ENCODE measurements around the gene QRICH2. TPM values are rescaled to one million over a fixed set of nuclear protein-coding genes. Genes with fewer than 3 reads are reported as not detected.

Gene QRICH2
- total and polyA plus RNA-seq, 5 donors, result 1.9 to 2.5 (median 2.1) TPM

GRCh38 chr17:76345377-76345974 is 37.4 kb upstream of the QRICH2 start:
- ATAC-seq (no peak), DNase-seq (no peak)
- H3K27ac ChIP-seq (ENCODE audit: low read length), result no peak overlapping the region
- H3K4me3 ChIP-seq (ENCODE audit: low read length), result no peak overlapping the region
- no peaks in the 10 kb centered on the region for H3K9me3 ChIP-seq (ENCODE audit: control insufficient read depth, low read length)
- H3K27me3 ChIP-seq (ENCODE audit: control insufficient read depth, insufficient read depth), result no peaks in the 10 kb centered on the region
- intact Hi-C loops (cut with DNase I), result no loop called here
- no peaks in the 10 kb centered on the region for H3K4me1 ChIP-seq (ENCODE audit: control insufficient read depth, insufficient read depth, low read length)
- 92% methylated on average over 14 of the region's 14 CpGs for WGBS

- H3K27me3 ChIP-seq (ENCODE audit: control insufficient read depth, insufficient read depth), result no peaks in the 10 kb centered on the region
- H3K9me3 ChIP-seq (ENCODE audit: control insufficient read depth, low read length), result no peaks in the 10 kb centered on the region
- ATAC-seq, result no peak
- no peak for DNase-seq
- WGBS, result 92% methylated on average over 7 of the region's 7 CpGs
- no peak overlapping the region for H3K27ac ChIP-seq (ENCODE audit: low read length)
- H3K4me1 ChIP-seq (ENCODE audit: control insufficient read depth, insufficient read depth, low read length), result no peaks in the 10 kb centered on the region
- intact Hi-C loops (cut with DNase I), result no loop called here
- H3K4me3 ChIP-seq (ENCODE audit: low read length), result no peak overlapping the region
Observed at GRCh38 chr17:76343106-76343505, 35.0 kb upstream of the QRICH2 start.

GRCh38 chr17:76341301-76341700 is 33.2 kb upstream of the QRICH2 start:
- H3K27me3 ChIP-seq (ENCODE audit: control insufficient read depth, insufficient read depth), result no peaks in the 10 kb centered on the region
- ATAC-seq (no peak), DNase-seq (no peak)
- H3K27ac ChIP-seq (ENCODE audit: low read length), result no peak overlapping the region
- H3K4me3 ChIP-seq (ENCODE audit: low read length), result no peak overlapping the region
- 95% methylated on average over 6 of the region's 6 CpGs for WGBS
- intact Hi-C loops (cut with DNase I), result no loop called here
- no peaks in the 10 kb centered on the region for H3K9me3 ChIP-seq (ENCODE audit: control insufficient read depth, low read length)
- no peaks in the 10 kb centered on the region for H3K4me1 ChIP-seq (ENCODE audit: control insufficient read depth, insufficient read depth, low read length)

DNA sequence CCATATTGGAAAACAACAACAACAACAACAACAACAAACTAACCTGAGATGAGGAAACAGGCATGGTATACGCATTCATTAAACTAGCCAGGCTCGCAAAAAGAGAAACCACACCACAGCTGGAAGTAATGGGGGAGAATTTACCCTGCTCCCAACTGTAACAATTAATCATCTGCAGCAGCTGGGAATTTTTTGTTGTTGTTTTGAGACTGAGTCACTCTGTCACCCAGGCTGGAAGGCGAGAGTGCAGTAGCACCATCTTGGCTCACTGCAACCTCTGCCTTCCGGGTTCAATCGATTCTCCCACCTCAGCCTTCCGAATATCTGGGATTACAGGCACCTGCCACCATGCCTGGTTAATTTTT is 29.3 kb upstream of the QRICH2 start:
- intact Hi-C loops (cut with DNase I), result no loop called here
- H3K4me3 ChIP-seq (ENCODE audit: low read length), result no peak overlapping the region
- no peak overlapping the region for H3K27ac ChIP-seq (ENCODE audit: low read length)
- 93% methylated on average over 6 of the region's 6 CpGs for WGBS
- H3K9me3 ChIP-seq (ENCODE audit: control insufficient read depth, low read length), result no peaks in the 10 kb centered on the region
- no peaks in the 10 kb centered on the region for H3K4me1 ChIP-seq (ENCODE audit: control insufficient read depth, insufficient read depth, low read length)
- no peak for DNase-seq
- no peak for ATAC-seq
- H3K27me3 ChIP-seq (ENCODE audit: control insufficient read depth, insufficient read depth), result no peaks in the 10 kb centered on the region

GRCh38 chr17:76336756-76337412 is 28.8 kb upstream of the QRICH2 start:
- ATAC-seq, result no peak
- Histone ChIP-seq H3K27me3 (ENCODE audit: control insufficient read depth, insufficient read depth) (no peaks in the 10 kb centered on the region), H3K4me3 (ENCODE audit: low read length) (no peak overlapping the region), H3K27ac (ENCODE audit: low read length) (no peak overlapping the region), H3K4me1 (ENCODE audit: control insufficient read depth, insufficient read depth, low read length) (no peaks in the 10 kb centered on the region), H3K9me3 (ENCODE audit: control insufficient read depth, low read length) (no peaks in the 10 kb centered on the region)
- 80% methylated on average over 7 of the region's 7 CpGs for WGBS
- no peak for DNase-seq
- intact Hi-C loops (cut with DNase I), result no loop called here

DNA sequence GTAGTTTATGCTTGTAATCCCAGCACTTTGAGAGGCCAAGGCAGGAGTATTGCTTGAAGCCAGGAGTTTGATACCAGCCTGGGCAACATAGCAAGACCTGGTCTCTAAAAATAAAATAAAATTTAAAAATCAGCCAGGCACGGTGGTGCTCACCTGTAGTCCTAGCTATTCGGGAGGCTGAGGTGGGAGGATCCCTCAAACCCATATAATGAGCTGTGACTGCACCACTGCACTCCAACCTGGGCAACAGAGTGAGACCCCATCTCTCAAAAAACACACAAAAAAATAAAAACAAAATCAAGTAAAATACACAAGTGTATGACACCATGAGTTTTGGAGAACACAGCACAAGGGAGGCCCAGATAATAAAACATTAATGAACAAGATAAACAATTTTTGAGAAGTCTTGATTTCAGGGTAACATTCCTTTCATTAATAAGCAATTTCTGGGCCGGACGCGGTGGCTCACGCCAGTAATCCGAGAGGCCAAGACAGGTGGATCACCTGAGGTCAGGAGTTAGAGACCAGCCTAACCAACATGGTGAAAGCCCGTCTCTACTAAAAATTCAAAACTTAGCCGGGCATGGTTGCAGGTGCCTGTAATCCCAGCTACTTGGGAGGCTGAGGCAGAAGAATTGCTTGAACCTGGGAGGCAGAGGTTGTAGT is 27.8 kb upstream of the QRICH2 start:
- intact Hi-C loops (cut with DNase I), result no loop called here
- Histone ChIP-seq H3K27ac (ENCODE audit: low read length) (no peak overlapping the region), H3K27me3 (ENCODE audit: control insufficient read depth, insufficient read depth) (no peaks in the 10 kb centered on the region), H3K9me3 (ENCODE audit: control insufficient read depth, low read length) (no peaks in the 10 kb centered on the region), H3K4me1 (ENCODE audit: control insufficient read depth, insufficient read depth, low read length) (no peaks in the 10 kb centered on the region), H3K4me3 (ENCODE audit: low read length) (no peak overlapping the region)
- no peak for ATAC-seq
- WGBS, result 97% methylated on average over 9 of the region's 9 CpGs
- no peak for DNase-seq

- no peak for DNase-seq
- intact Hi-C loops (cut with DNase I), result no loop called here
- 73% methylated on average over 11 of the region's 11 CpGs for WGBS
Observed at GRCh38 chr17:76333673-76334505, 25.8 kb upstream of the QRICH2 start.

DNA sequence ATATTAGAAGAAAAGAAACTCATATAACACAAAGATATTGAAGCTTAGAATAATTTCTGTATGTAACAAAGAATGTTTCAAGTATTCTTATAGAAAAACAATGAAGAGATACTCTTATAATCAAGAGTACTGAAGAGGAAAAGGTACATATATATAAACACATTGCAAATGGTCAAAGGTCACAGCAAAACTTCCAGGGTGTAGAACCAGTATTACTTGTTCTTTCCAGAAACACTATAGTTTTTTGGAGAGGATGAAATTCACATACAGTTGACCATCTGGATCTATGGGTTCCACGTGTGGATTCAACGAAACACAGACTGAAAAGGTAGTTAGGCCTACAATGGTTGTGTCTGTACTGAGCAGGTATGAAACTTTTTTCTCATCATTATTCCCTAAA is 23.0 kb upstream of the QRICH2 start:
- ATAC-seq (no peak), DNase-seq (no peak)
- H3K27me3 ChIP-seq (ENCODE audit: control insufficient read depth, insufficient read depth), result no peaks in the 10 kb centered on the region
- H3K27ac ChIP-seq (ENCODE audit: low read length), result no peak overlapping the region
- no peaks in the 10 kb centered on the region for H3K4me1 ChIP-seq (ENCODE audit: control insufficient read depth, insufficient read depth, low read length)
- H3K9me3 ChIP-seq (ENCODE audit: control insufficient read depth, low read length), result no peaks in the 10 kb centered on the region
- intact Hi-C loops (cut with DNase I), result no loop called here
- WGBS, result 95% methylated on average over 2 of the region's 2 CpGs
- H3K4me3 ChIP-seq (ENCODE audit: low read length), result no peak overlapping the region

More at GRCh38 chr17:76333673-76334505, 25.8 kb upstream of the QRICH2 start:
- no peaks in the 10 kb centered on the region for H3K4me1 ChIP-seq (ENCODE audit: control insufficient read depth, insufficient read depth, low read length)
- no peaks in the 10 kb centered on the region for H3K27me3 ChIP-seq (ENCODE audit: control insufficient read depth, insufficient read depth)
- no peak overlapping the region for H3K4me3 ChIP-seq (ENCODE audit: low read length)
- H3K27ac ChIP-seq (ENCODE audit: low read length), result no peak overlapping the region
- no peaks in the 10 kb centered on the region for H3K9me3 ChIP-seq (ENCODE audit: control insufficient read depth, low read length)
- no peak for ATAC-seq

GRCh38 chr17:76329664-76330063 is 21.6 kb upstream of the QRICH2 start:
- WGBS, result 83% methylated on average over 8 of the region's 8 CpGs
- intact Hi-C loops (cut with DNase I), result no loop called here

DNA sequence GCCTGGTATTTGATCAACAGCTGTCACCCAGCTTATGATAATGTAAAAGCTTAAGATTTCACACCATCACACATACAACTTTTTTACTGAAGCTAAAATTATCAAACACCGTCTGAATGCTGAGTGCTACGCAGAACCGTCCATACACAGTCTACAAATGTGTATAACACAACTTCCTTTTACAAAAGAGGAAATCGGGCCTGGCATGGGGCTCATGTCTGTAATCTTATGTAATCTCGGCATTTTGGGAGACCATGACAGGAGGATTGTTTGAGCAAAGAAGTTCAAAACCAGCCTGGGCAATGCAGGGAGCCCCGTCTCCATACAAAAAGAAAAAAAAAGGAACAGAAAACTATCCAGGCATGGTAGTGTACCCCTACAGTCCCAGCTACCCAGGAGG is 19.6 kb upstream of the QRICH2 start:
- DNase-seq (no peak), ATAC-seq (no peak)
- WGBS, result 69% methylated on average over 6 of the region's 6 CpGs
- Histone ChIP-seq H3K27me3 (ENCODE audit: control insufficient read depth, insufficient read depth) (no peaks in the 10 kb centered on the region), H3K27ac (ENCODE audit: low read length) (no peak overlapping the region), H3K9me3 (ENCODE audit: control insufficient read depth, low read length) (no peaks in the 10 kb centered on the region), H3K4me3 (ENCODE audit: low read length) (no peak overlapping the region), H3K4me1 (ENCODE audit: control insufficient read depth, insufficient read depth, low read length) (no peaks in the 10 kb centered on the region)
- intact Hi-C loops (cut with DNase I), result no loop called here

More at GRCh38 chr17:76329664-76330063, 21.6 kb upstream of the QRICH2 start:
- DNase-seq, result no peak
- ATAC-seq, result no peak
- no peaks in the 10 kb centered on the region for H3K9me3 ChIP-seq (ENCODE audit: control insufficient read depth, low read length)
- no peaks in the 10 kb centered on the region for H3K27me3 ChIP-seq (ENCODE audit: control insufficient read depth, insufficient read depth)
- no peak overlapping the region for H3K4me3 ChIP-seq (ENCODE audit: low read length)
- H3K27ac ChIP-seq (ENCODE audit: low read length), result no peak overlapping the region
- no peaks in the 10 kb centered on the region for H3K4me1 ChIP-seq (ENCODE audit: control insufficient read depth, insufficient read depth, low read length)

- no peak for DNase-seq
- Histone ChIP-seq H3K4me3 (ENCODE audit: low read length) (no peak overlapping the region), H3K9me3 (ENCODE audit: control insufficient read depth, low read length) (no peaks in the 10 kb centered on the region), H3K27me3 (ENCODE audit: control insufficient read depth, insufficient read depth) (no peaks in the 10 kb centered on the region), H3K27ac (ENCODE audit: low read length) (no peak overlapping the region), H3K4me1 (ENCODE audit: control insufficient read depth, insufficient read depth, low read length) (no peaks in the 10 kb centered on the region)
- intact Hi-C loops (cut with DNase I), result no loop called here
- ATAC-seq, result no peak
- WGBS, result 73% methylated on average over 1 of the region's 1 CpG
Observed at GRCh38 chr17:76326306-76326705, 18.2 kb upstream of the QRICH2 start.
